SK-N-SH (cell line): ENCODE measurements around the gene SERPINA6. TPM values are rescaled to one million over a fixed set of nuclear protein-coding genes. Genes with fewer than 3 reads are reported as not detected.

Source experiments
- CTCF ChIA-PET: fragments of 300-600, 350-600 bp; formaldehyde crosslinking; extraction: SDS; loops from one replicate; lab custom pipeline; 2021; lab: Yijun Ruan, JAX
- POLR2A ChIA-PET: fragments of 350-600 bp; sonication (Branson Sonifier 250); formaldehyde crosslinking; extraction: SDS; loops from one replicate; lab custom pipeline; 2020; ENCODE audit warnings: antibody characterized with exemption, inconsistent platforms; lab: Yijun Ruan, JAX
- DNase-seq: peaks from one replicate; pipeline ENCODE4 v3.0.0; 2012
- H2AFZ ChIP-seq: fragments of 200-600 bp; sonication (generic); 2 replicates; pipeline ENCODE4 v1.8.1; 2016; ENCODE audit warnings: antibody characterized with exemption, mild to moderate bottlenecking, low read depth
- H3F3A ChIP-seq: fragments of 200-600 bp; sonication (generic); replicated peaks from 2 replicates; pipeline ENCODE3; 2016; ENCODE audit warnings: antibody characterized with exemption, mild to moderate bottlenecking; ENCODE audit not compliant: insufficient read depth
- H3K27ac ChIP-seq, 2 experiments: fragments of 200-500 bp in 1 of 2; fragments of 200-600 bp in 1 of 2; sonication (Bioruptor generic) in 1 of 2; sonication (generic), shearing (Covaris generic) in 1 of 2; 2 replicates each; pipeline versions ENCODE4 v1.5.1 to v1.6.1; 2014 to 2016; ENCODE audit warnings: low read depth in 2 of 2, inconsistent platforms in 1 of 2, low read length in 1 of 2, mild to moderate bottlenecking in 1 of 2, mixed read lengths in 1 of 2
- H3K27me3 ChIP-seq: fragments of 200-600 bp; sonication (generic), shearing (Covaris generic); 2 replicates; pipeline ENCODE4 v1.6.1; 2016; ENCODE audit warnings: mixed run types; ENCODE audit not compliant: insufficient read depth
- H3K36me3 ChIP-seq, 2 experiments: fragments of 200-500 bp in 1 of 2; fragments of 200-600 bp in 1 of 2; sonication (Bioruptor generic) in 1 of 2; sonication (generic) in 1 of 2; replicated peaks in 1 of 2; 2 replicates each; pipeline versions ENCODE3 to v1.5.1; 2014 to 2016; ENCODE audit warnings: low read length in 1 of 2, mild to moderate bottlenecking in 1 of 2; ENCODE audit not compliant: insufficient read depth in 2 of 2, control insufficient read depth in 1 of 2
- H3K4me1 ChIP-seq, 2 experiments: fragments of 200-500 bp in 1 of 2; fragments of 200-600 bp in 1 of 2; sonication (Bioruptor generic) in 1 of 2; sonication (generic), shearing (Covaris generic) in 1 of 2; 2 replicates each; pipeline versions ENCODE4 v1.5.1 to v1.6.1; 2014 to 2016; ENCODE audit warnings: low read depth in 1 of 2, low read length in 1 of 2, mixed run types in 1 of 2; ENCODE audit not compliant: insufficient read depth in 2 of 2, control insufficient read depth in 1 of 2
- H3K4me2 ChIP-seq: fragments of 200-600 bp; sonication (generic), shearing (Covaris generic); 2 replicates; pipeline ENCODE4 v1.6.1; 2017; ENCODE audit warnings: mixed run types
- H3K4me3 ChIP-seq, 2 experiments: fragments of 200-500 bp in 1 of 2; fragments of 200-600 bp in 1 of 2; sonication (Bioruptor generic) in 1 of 2; sonication (generic), shearing (Covaris generic) in 1 of 2; 2 replicates each; pipeline versions ENCODE4 v1.5.1 to v1.8.1; 2014 to 2016; ENCODE audit warnings: low read depth in 2 of 2, inconsistent platforms in 1 of 2, low read length in 1 of 2, mild to moderate bottlenecking in 1 of 2, mixed read lengths in 1 of 2, moderate library complexity in 1 of 2
- H3K79me2 ChIP-seq: fragments of 200-600 bp; sonication (generic); 2 replicates; pipeline ENCODE4 v1.8.1; 2017; ENCODE audit warnings: mild to moderate bottlenecking; ENCODE audit not compliant: insufficient read depth
- H3K9ac ChIP-seq: fragments of 200-600 bp; sonication (generic); 2 replicates; pipeline ENCODE4 v1.6.1; 2017; ENCODE audit warnings: mixed run types
- H3K9me2 ChIP-seq: fragments of 200-600 bp; sonication (generic); 2 replicates; pipeline ENCODE4 v1.6.1; 2017; ENCODE audit warnings: mixed run types
- H3K9me3 ChIP-seq: fragments of 200-600 bp; sonication (generic); 2 replicates; pipeline ENCODE4 v1.6.1; 2017; ENCODE audit warnings: mixed run types, mild to moderate bottlenecking, moderate library complexity
- H4K20me1 ChIP-seq: fragments of 200-600 bp; sonication (generic); 2 replicates; pipeline ENCODE4 v1.6.1; 2017; ENCODE audit warnings: mild to moderate bottlenecking, mixed run types; ENCODE audit not compliant: insufficient read depth
- ELF1 ChIP-seq: IDR thresholded peaks from 2 replicates; pipeline ENCODE4 v1.4.0; 2012
- FOSL2 ChIP-seq: IDR thresholded peaks from 2 replicates; pipeline ENCODE4 v1.4.0; 2012; ENCODE audit warnings: low read depth, mild to moderate bottlenecking, moderate library complexity, borderline replicate concordance
- FOXJ3 ChIP-seq: sonication (generic); formaldehyde crosslinking; IDR thresholded peaks from 2 replicates; pipeline ENCODE4 v1.5.1; 2020; ENCODE audit warnings: mild to moderate bottlenecking, missing genetic modification reagents
- FOXM1 ChIP-seq: IDR thresholded peaks from 2 replicates; pipeline ENCODE4 v1.4.0; 2012; ENCODE audit warnings: low read depth, mild to moderate bottlenecking
- GATA2 ChIP-seq: sonication (generic); formaldehyde crosslinking; IDR thresholded peaks from 2 replicates; pipeline ENCODE4 v1.5.0; 2020; ENCODE audit warnings: mild to moderate bottlenecking, missing genetic modification reagents
- IRF3 ChIP-seq: fragments of 150-350 bp; IDR thresholded peaks from 2 replicates; pipeline ENCODE4 v1.6.1; 2016; ENCODE audit warnings: mild to moderate bottlenecking, low read depth, low read length
- MEF2A ChIP-seq: IDR thresholded peaks from 2 replicates; pipeline ENCODE4 v1.4.0; 2012; ENCODE audit warnings: low read depth, borderline replicate concordance
- NFIC ChIP-seq: IDR thresholded peaks from 2 replicates; pipeline ENCODE4 v1.4.0; 2012; ENCODE audit warnings: borderline replicate concordance
- RAD21 ChIP-seq: IDR thresholded peaks from 2 replicates; pipeline ENCODE4 v1.6.1; 2012; ENCODE audit warnings: mild to moderate bottlenecking, low read length
- RCOR1 ChIP-seq: fragments of 150-350 bp; IDR thresholded peaks from 2 replicates; pipeline ENCODE4 v1.6.1; 2017; ENCODE audit warnings: antibody characterized with exemption, low read length
- RXRA ChIP-seq: IDR thresholded peaks from 2 replicates; pipeline ENCODE4 v1.4.0; 2012; ENCODE audit warnings: low read depth, mild to moderate bottlenecking, borderline replicate concordance
- SMC3 ChIP-seq: IDR thresholded peaks from 2 replicates; pipeline ENCODE4 v1.6.1; 2012; ENCODE audit warnings: low read depth, low read length, improper control_type of control experiment
- TAF1 ChIP-seq: IDR thresholded peaks from 2 replicates; pipeline ENCODE4 v1.6.1; 2012; ENCODE audit warnings: low read depth, mild to moderate bottlenecking, low read length, moderate library complexity, borderline replicate concordance
- TEAD4 ChIP-seq: IDR thresholded peaks from 2 replicates; pipeline ENCODE4 v1.4.0; 2012; ENCODE audit warnings: mild to moderate bottlenecking, borderline replicate concordance; ENCODE audit not compliant: insufficient read depth
- YY1 ChIP-seq: IDR thresholded peaks from 2 replicates; pipeline ENCODE4 v1.4.0; 2012; ENCODE audit warnings: low read depth, mild to moderate bottlenecking
- WGBS: methylation state at CpG from one replicate; pipeline ENCODE4 v1.1.6; 2017; ENCODE audit warnings: low lambda C conversion rate; 5-methylcytosine and 5-hydroxymethylcytosine counted together
- polyA plus RNA-seq, 3 experiments: library from polyadenylated mRNA; depleted of rRNA; stranded (reverse); fragments of >200 nt; gene quantifications; 2 replicates each; pipeline ENCODE4 v1.2.3, GENCODE V29; 2012
- TF ChIP-seq, protein P1 (sequence below): IDR thresholded peaks from 2 replicates; pipeline ENCODE4 v1.4.0; 2012; ENCODE audit warnings: low read depth, borderline replicate concordance
- TF ChIP-seq, protein P2 (sequence below): IDR thresholded peaks from 2 replicates; pipeline ENCODE4 v1.6.1; 2012; ENCODE audit warnings: mild to moderate bottlenecking, low read depth, low read length, moderate library complexity

Gene SERPINA6
- polyA plus RNA-seq, 1 of the 3 experiments (the other 2 are of a cell fraction): 0.46 TPM

- TF ChIP-seq FOXJ3 (CRISPR knock-in tag) (no peak), RXRA (no peak), ELF1 (no peak), FOXM1 (no peak), GATA2 (CRISPR knock-in tag) (no peak), TEAD4 (no peak), MEF2A (no peak), SMC3 (no peak), TAF1 (no peak), RAD21 (no peak)
- TF ChIP-seq, protein P1, sequence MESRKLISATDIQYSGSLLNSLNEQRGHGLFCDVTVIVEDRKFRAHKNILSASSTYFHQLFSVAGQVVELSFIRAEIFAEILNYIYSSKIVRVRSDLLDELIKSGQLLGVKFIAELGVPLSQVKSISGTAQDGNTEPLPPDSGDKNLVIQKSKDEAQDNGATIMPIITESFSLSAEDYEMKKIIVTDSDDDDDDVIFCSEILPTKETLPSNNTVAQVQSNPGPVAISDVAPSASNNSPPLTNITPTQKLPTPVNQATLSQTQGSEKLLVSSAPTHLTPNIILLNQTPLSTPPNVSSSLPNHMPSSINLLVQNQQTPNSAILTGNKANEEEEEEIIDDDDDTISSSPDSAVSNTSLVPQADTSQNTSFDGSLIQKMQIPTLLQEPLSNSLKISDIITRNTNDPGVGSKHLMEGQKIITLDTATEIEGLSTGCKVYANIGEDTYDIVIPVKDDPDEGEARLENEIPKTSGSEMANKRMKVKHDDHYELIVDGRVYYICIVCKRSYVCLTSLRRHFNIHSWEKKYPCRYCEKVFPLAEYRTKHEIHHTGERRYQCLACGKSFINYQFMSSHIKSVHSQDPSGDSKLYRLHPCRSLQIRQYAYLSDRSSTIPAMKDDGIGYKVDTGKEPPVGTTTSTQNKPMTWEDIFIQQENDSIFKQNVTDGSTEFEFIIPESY: no peak
- TF ChIP-seq, protein P2, sequence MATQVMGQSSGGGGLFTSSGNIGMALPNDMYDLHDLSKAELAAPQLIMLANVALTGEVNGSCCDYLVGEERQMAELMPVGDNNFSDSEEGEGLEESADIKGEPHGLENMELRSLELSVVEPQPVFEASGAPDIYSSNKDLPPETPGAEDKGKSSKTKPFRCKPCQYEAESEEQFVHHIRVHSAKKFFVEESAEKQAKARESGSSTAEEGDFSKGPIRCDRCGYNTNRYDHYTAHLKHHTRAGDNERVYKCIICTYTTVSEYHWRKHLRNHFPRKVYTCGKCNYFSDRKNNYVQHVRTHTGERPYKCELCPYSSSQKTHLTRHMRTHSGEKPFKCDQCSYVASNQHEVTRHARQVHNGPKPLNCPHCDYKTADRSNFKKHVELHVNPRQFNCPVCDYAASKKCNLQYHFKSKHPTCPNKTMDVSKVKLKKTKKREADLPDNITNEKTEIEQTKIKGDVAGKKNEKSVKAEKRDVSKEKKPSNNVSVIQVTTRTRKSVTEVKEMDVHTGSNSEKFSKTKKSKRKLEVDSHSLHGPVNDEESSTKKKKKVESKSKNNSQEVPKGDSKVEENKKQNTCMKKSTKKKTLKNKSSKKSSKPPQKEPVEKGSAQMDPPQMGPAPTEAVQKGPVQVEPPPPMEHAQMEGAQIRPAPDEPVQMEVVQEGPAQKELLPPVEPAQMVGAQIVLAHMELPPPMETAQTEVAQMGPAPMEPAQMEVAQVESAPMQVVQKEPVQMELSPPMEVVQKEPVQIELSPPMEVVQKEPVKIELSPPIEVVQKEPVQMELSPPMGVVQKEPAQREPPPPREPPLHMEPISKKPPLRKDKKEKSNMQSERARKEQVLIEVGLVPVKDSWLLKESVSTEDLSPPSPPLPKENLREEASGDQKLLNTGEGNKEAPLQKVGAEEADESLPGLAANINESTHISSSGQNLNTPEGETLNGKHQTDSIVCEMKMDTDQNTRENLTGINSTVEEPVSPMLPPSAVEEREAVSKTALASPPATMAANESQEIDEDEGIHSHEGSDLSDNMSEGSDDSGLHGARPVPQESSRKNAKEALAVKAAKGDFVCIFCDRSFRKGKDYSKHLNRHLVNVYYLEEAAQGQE: no peak
- Histone ChIP-seq H3K9me2 (no peaks in the 10 kb centered on the region), H2AFZ (no peak overlapping the region), H3K27ac (no peak overlapping the region), H3K9ac (no peak overlapping the region), H3K4me2 (no peak overlapping the region), H4K20me1 (no peaks in the 10 kb centered on the region), H3K4me1 (no peaks in the 10 kb centered on the region), H3K9me3 (no peaks in the 10 kb centered on the region), H3K79me2 (no peaks in the 10 kb centered on the region), H3K36me3 (no peaks in the 10 kb centered on the region), H3F3A (no peaks in the 10 kb centered on the region), H3K27me3 (no peaks in the 10 kb centered on the region), H3K4me3 (no peak overlapping the region)
- WGBS: 94% methylated on average over 4 of the region's 12 CpGs
- POLR2A ChIA-PET: no interaction called here
- CTCF ChIA-PET: no interaction called here
- DNase-seq: no peak
Measured at GRCh38 chr14:94363151-94363624, 40.1 kb upstream of the SERPINA6 start.

- no peak overlapping the region for H3K9ac ChIP-seq
- no peaks in the 10 kb centered on the region for H3K9me2 ChIP-seq
- POLR2A ChIA-PET: no interaction called here
- no peak overlapping the region for H3K4me2 ChIP-seq
- no peaks in the 10 kb centered on the region for H3F3A ChIP-seq
- TF ChIP-seq MEF2A (no peak), RAD21 (no peak), IRF3 (no peak), RCOR1 (no peak), GATA2 (CRISPR knock-in tag) (no peak), SMC3 (no peak), YY1 (no peak), FOSL2 (no peak), NFIC (no peak), ELF1 (no peak), FOXM1 (no peak)
- H3K79me2 ChIP-seq: no peaks in the 10 kb centered on the region
- H3K4me3 ChIP-seq: no peak overlapping the region
- no peaks in the 10 kb centered on the region for H3K36me3 ChIP-seq
- no peaks in the 10 kb centered on the region for H3K9me3 ChIP-seq
- no peak for DNase-seq
- WGBS: 61% methylated on average over 8 of the region's 8 CpGs
- CTCF ChIA-PET: no interaction called here
- H3K4me1 ChIP-seq: no peaks in the 10 kb centered on the region
- no peak overlapping the region for H2AFZ ChIP-seq
- H3K27ac ChIP-seq: no peak overlapping the region
- no peaks in the 10 kb centered on the region for H3K27me3 ChIP-seq
- no peaks in the 10 kb centered on the region for H4K20me1 ChIP-seq
Measured at GRCh38 chr14:94362614-94363133, 39.5 kb upstream of the SERPINA6 start.
